ENCODE results near the gene NTF3.

GRCh38 chr12:5439788-5440300 is 7.9 kb downstream of the NTF3 start:
- TF ChIP-seq, protein P1, sequence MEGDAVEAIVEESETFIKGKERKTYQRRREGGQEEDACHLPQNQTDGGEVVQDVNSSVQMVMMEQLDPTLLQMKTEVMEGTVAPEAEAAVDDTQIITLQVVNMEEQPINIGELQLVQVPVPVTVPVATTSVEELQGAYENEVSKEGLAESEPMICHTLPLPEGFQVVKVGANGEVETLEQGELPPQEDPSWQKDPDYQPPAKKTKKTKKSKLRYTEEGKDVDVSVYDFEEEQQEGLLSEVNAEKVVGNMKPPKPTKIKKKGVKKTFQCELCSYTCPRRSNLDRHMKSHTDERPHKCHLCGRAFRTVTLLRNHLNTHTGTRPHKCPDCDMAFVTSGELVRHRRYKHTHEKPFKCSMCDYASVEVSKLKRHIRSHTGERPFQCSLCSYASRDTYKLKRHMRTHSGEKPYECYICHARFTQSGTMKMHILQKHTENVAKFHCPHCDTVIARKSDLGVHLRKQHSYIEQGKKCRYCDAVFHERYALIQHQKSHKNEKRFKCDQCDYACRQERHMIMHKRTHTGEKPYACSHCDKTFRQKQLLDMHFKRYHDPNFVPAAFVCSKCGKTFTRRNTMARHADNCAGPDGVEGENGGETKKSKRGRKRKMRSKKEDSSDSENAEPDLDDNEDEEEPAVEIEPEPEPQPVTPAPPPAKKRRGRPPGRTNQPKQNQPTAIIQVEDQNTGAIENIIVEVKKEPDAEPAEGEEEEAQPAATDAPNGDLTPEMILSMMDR (IDR thresholded peaks at IDR 0.05): no peak
- no peak for TF ChIP-seq POLR2A (IDR thresholded peaks at IDR 0.05)

Measured in upper lobe of left lung (tissue), 4 donors.